ENCODE data around the gene PRCD.
"Not testable (repeated sequence)": the region's sequence is repeated elsewhere in the genome, so short reads cannot be mapped to it uniquely, and the experiment has no call there.

Gene PRCD

GRCh38 chr17:76528528-76529223, 11.2 kb upstream of the PRCD start:
- DNase-seq = no peak

GRCh38 chr17:76529224-76530094, 10.4 kb upstream of the PRCD start:
- no peak for DNase-seq

DNA sequence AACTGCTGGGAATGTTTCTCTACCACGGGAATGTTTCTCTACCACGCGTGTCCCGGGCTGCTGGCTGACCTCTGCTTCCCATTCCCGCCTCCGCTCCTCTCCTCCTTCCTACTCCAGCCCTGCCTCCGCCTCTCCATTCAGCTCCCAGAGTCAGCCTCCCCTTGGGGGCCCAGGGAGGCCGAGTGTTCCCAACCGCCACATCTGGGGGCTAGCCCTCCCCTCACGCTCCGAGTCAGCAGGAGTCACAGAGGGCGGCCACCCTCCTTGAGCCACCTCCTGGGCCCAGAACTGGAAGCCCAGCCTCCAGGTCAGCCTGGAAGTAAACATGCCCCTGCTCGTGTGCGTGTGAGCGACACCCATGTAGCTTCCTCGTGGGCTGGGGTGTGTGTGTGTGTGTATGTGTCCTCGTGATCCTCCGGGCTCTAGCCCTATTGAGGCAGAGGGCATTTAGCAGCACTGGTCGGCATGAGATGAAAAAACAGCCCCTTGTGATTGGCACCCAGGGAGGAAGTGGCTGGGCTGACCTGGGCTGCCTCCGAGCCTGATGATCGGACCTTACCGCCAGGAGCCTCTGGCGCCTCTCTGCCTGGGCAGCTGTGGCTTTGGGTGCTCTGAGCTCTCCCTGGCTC, 9.6 kb upstream of the PRCD start:
- no peak for DNase-seq

DNA sequence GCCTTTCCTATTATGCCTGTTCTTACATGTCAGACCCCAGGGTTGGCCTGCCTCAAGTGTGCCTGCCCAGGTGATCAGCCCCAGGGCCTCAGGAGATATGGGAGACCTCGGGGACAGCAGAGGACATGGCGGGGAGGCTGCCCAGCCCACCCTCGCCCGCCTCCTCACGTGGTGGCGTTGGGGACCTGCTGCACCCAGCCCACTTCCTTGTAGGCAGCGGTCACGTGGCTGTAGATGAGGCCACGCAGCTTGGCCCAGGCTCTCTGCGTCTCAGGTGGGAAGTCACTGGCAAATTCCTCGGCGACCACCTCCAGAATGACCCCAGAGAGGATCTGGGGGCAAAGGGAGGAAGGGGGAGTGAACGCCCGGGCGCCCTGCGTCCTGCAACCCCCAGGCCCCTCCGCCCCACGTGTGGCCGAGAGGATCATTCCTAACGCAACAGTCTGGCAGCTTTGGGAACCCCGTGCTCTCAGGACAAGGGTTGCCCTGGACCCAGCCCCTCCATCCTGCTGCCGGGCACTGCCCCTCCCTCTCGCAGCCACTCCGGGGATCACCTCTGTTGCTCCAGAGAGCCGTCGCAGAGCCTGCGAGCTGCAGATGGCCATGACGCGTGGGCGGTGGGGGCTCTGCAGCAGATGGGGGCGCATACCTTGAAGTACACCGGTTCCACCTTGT, 8.9 kb upstream of the PRCD start:
- DNase-seq = no peak

DNA sequence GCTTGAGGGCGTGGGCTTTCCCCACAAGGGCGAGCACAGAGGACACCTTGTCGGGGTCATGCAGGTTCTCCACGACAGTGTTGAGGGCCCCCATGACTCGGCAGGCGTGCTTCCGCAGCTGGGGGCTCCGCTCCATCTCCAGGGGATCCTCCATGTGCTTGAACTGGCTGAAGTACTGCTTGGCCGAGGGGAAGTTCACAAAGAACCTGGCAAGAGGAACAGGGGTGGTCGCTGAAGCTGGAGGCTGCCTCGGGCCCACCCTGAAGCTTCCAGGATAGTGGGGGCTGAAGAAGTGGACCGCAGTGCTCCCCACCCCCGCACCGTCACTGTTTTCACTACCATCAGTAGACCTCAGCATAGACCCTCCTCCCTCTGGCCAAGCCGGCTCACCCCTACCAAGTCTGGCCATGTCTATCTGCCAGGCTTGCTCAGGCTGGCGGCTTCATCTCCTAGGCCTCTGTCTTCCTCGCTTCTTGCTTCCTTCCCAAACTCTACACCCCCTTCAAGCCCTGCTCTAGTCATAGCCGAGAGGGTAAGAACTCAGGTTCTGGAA, 8.3 kb upstream of the PRCD start:
- no peak for DNase-seq

GRCh38 chr17:76532072-76532651, 7.7 kb upstream of the PRCD start:
- DNase-seq = no peak

GRCh38 chr17:76533640-76534359, 6.0 kb upstream of the PRCD start:
- DNase-seq = not testable (repeated sequence)

DNA sequence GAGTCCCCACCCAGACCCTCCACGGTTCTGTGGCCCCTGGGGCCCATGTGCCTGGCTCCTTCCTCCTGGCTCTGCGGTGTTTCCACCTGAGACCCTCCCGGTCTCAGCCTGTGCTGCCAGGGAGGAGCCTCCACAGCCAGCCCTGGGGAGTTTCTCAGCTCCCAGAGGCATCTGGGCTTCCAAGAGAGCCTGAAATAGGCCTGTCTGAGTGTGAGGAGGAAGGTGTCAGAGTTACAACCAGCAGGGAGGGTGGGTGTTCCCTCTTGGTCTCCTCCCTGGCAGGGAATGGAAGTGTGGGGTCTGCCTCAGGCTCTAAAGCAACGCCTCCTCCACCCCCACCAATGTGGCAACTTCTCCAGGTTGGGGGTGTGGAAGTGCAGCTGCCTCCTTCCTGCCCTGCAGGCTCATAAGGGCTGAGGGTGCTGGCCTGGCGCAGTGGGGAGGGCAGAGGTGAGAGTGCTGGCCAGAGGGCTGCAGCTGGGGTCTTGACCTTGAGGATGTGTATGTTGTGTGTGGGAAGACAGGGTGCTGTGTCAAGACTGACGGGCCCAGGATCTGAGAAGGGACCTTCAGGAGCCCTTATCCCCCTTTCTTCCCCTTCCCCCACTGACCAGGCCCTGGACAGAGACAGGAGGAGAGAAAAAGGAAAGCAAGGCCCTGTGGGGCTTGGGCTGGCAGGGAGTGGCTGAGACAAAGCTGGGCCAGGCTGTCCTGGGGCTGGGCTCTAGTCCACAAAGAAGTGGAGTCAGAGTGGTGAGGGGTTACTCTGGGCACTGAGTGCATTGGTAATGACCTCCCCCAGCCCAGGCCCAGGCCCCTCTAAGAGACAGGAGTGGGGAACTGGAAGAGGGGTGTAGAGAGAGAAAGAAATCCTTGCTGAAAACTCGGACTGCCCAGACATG, 4.8 kb upstream of the PRCD start:
- no peak for DNase-seq

- no peak for DNase-seq
These were observed 3.9 kb upstream of the PRCD start for GRCh38 chr17:76535788-76536510.

DNA sequence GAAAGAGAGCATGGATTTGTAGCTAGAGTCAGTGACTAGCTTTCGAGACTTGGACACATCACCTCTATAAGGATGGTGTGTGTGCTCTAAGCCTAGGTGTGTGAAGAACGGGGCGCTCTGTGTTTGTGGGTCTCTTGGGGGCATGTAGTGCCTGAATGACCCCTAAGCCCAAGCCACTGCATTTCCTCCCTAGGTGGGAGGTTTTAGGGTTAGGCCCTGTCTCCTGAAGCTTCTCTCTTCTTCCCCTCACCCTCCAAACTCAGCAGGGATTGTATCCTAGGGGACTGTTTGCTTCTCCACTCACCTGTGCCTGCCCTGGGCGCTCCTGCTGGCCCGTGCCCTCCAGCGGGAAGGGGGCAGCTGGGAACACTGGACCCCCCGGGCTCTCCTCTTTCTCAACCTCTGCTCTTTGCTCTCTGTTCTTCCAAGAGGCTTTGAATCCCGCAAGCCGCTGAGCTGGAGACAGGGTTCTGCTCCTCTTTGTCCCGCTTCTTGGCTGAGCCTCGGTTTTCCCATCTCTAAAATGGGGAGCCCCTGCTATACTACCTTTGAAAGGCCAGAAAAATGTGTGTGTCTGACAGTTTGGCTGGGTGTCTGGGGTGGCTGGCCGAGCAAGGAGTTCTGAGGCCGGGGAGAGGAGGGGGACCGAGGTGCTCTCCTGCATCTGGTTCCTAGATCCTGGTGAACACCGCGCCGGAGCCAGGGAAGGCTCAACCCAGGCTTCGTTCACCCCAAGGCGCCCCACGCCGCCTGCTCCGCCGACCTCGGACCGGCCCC, 3.1 kb upstream of the PRCD start:
- no peak for DNase-seq

DNA sequence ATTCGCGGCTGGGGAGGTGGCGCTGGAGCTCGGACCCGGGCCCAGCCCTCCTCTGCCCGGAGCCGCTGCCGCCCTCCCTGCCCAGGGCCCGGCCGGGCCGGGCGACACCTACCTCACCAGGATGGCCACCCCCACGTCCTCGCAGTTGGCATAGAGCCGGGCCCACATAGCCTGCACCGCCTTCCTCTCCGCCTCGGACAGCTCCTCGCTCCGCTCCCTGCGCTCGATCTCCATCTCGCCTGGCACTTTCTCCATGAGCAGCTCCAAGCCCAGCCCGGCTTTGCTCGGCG, 2.6 kb upstream of the PRCD start:
- no peak for DNase-seq

- DNase-seq = no peak
These were observed 2.1 kb upstream of the PRCD start, which contains the start of gene CYGB for GRCh38 chr17:76537578-76538280. Gene CYGB (minus strand): TSS chr17:76537709. CDS start chr17:76537542, 167 bp downstream.

GRCh38 chr17:76538281-76538931, 1.4 kb upstream of the PRCD start:
- no peak for DNase-seq

DNA sequence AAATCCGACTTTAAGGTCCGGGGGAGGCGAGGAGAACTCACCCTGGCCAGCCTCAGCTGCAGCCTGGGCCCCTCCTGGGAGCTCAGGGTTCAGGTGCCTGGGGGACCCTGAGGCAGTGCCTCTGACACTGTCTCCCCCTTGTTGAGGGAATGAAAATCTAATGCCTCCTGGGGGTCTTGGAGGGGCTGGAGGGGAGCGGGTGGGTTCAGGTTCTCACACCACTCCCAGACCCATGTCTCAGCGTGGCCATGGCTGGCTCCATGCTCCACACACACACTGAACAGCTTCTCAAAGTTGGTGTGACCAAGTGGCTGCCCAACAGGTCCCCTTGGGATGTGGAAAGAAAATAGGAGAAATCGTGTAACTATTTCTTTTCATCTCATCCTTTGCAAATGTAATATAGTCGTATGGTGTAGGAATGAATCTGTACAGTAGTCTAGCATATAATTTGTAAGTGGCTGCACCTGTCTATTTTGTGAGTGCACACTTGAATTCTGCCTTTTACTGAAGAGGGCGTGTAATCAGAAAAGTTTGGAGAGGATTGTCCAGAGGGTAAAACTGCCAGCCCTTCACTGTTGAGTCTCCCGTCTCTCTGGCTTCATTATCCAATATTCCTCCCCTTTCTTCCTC, 788 bp upstream of the PRCD start:
- DNase-seq = no peak

GRCh38 chr17:76540381-76541300, 797 bp downstream of the PRCD start:
- peak; percentile 69 to 78 for DNase-seq

- DNase-seq = no peak
These were observed 2.1 kb downstream of the PRCD start for GRCh38 chr17:76541739-76542454.
